Transverse colon (tissue), 4 donors: Measurements from ENCODE around the gene ZNF644. TPM values are rescaled to one million over a fixed set of nuclear protein-coding genes. Genes with fewer than 3 reads are reported as not detected.

Experiments
- DNase-seq: peaks from one replicate; pipeline ENCODE4 v3.0.0-alpha.2; 2019
- H3K27ac ChIP-seq, 4 donors: fragments of 200-600 bp; sonication (generic); 2 replicates each; pipeline ENCODE4 v1.5.1; 2016 to 2018; ENCODE audit warnings: inconsistent platforms in 4 of 4
- H3K27me3 ChIP-seq: fragments of 200-600 bp; sonication (generic); 2 replicates; pipeline ENCODE4 v1.5.1; 2017; ENCODE audit warnings: inconsistent platforms
- H3K36me3 ChIP-seq, 4 donors: fragments of 200-600 bp; sonication (generic); 2 replicates each; pipeline ENCODE4 v1.5.1; 2017 to 2019; ENCODE audit warnings: inconsistent platforms in 4 of 4
- H3K4me1 ChIP-seq, 4 donors: fragments of 200-600 bp; sonication (generic); 2 replicates each; pipeline ENCODE4 v1.5.1; 2017 to 2020; ENCODE audit warnings: inconsistent platforms in 4 of 4
- H3K4me3 ChIP-seq, 4 donors: fragments of 200-600 bp; sonication (generic); 1 replicate in 1 of 4; 2 replicates in 3 of 4; pipeline versions ENCODE4 v1.5.1 to v1.6.1; 2017 to 2019; ENCODE audit warnings: inconsistent platforms in 4 of 4
- H3K9me3 ChIP-seq, 2 donors: fragments of 200-600 bp; sonication (generic); 2 replicates each; pipeline ENCODE4 v1.5.1; 2017 to 2019; ENCODE audit warnings: inconsistent platforms in 2 of 2
- CTCF ChIP-seq, 5 experiments: fragments of 200-600 bp in 3 of 5; fragments of 450-650 bp in 2 of 5; sonication (generic) in 3 of 5; IDR thresholded peaks; 1 replicate in 2 of 5; 2 replicates in 3 of 5; pipeline ENCODE4 v1.5.1; 2016 to 2017; ENCODE audit warnings: antibody characterized with exemption in 5 of 5, inconsistent platforms in 3 of 5, mild to moderate bottlenecking in 2 of 5, moderate library complexity in 1 of 5
- EP300 ChIP-seq: sonication (generic); formaldehyde crosslinking; IDR thresholded peaks from one replicate; pipeline ENCODE4 v1.6.1; 2017; ENCODE audit warnings: antibody characterized with exemption, low read depth
- POLR2A ChIP-seq: fragments of 450-650 bp; IDR thresholded peaks from one replicate; pipeline ENCODE4 v1.6.1; 2016; ENCODE audit warnings: antibody characterized with exemption, mild to moderate bottlenecking, moderate library complexity
- POLR2AphosphoS5 ChIP-seq, 3 donors: sonication (generic); formaldehyde crosslinking; IDR thresholded peaks; one replicate each; pipeline ENCODE4 v1.6.1; 2016; ENCODE audit warnings: antibody characterized with exemption in 3 of 3
- WGBS, 2 donors: methylation state at CpG; one replicate each; pipeline ENCODE4 v1.1.5; 2018; ENCODE audit warnings: low coverage in 1 of 2; 5-methylcytosine and 5-hydroxymethylcytosine counted together
- in situ Hi-C, 4 donors: fragments of 200-750 bp; cut with MboI; loops; one replicate each; pipeline versions ENCODE4 v1.15.0 to v1.15.1; 2017; ENCODE audit warnings: low sequenced_read_pairs in 3 of 4, low pct_ligation_motif_present in 1 of 4, low pct_unique_long_range_greater_than_20kb in 1 of 4
- intact Hi-C: fragments of 100-400 bp; cut with DNase I; formaldehyde crosslinking; loops from one replicate; pipeline ENCODE4 v1.15.1; 2023; ENCODE audit warnings: low total_unique reads
- total RNA-seq, 4 donors: library from RNA; depleted of rRNA; stranded (reverse); fragments of >200 nt; gene quantifications; one replicate each; pipeline ENCODE4 v1.1.0, GENCODE V29; 2016

Gene ZNF644
- total RNA-seq, 4 donors from 2014 or later, result 19.5 to 86.2 (median 50.4) TPM

GRCh38 chr1:91036894-91037829 lies 15.3 kb upstream of the ZNF644 start:
- Histone ChIP-seq H3K4me1 (peaks cover 5 to 42% (median 15%) of the 10 kb centered on the region in 4 donors), H3K27ac (peak overlapping the region; percentile 62 to 83 (median 68))
- intact Hi-C loops, result no loop called here

GRCh38 chr1:91032349-91032748 lies 10.5 kb upstream of the ZNF644 start:
- Histone ChIP-seq H3K36me3 (no peaks in the 10 kb centered on the region), H3K9me3 (no peaks in the 10 kb centered on the region), H3K27ac (no peak overlapping the region), H3K27me3 (no peaks in the 10 kb centered on the region), H3K4me1 (peaks cover under 1 to 35% (median 12%) of the 10 kb centered on the region in 4 donors), H3K4me3 (no peak overlapping the region)
- DNase-seq, result no peak
- intact Hi-C loops (no loop called here), in situ Hi-C loops (no loop called here)
- TF ChIP-seq POLR2AphosphoS5 (IDR thresholded peaks at IDR 0.05), result no peak
- TF ChIP-seq EP300, result no peak
- no peak for TF ChIP-seq POLR2A
- no peak for TF ChIP-seq CTCF (IDR thresholded peaks at IDR 0.05)

More at GRCh38 chr1:91036894-91037829, 15.3 kb upstream of the ZNF644 start:
- no peaks in the 10 kb centered on the region for H3K9me3 ChIP-seq
- H3K36me3 ChIP-seq, result no peaks in the 10 kb centered on the region
- H3K27me3 ChIP-seq, result no peaks in the 10 kb centered on the region
- TF ChIP-seq EP300, result no peak
- TF ChIP-seq CTCF (IDR thresholded peaks at IDR 0.05), result no peak
- TF ChIP-seq POLR2AphosphoS5 (IDR thresholded peaks at IDR 0.05), result peak in 1 of 3 donors; percentile 49
- TF ChIP-seq POLR2A, result no peak
- in situ Hi-C loops, result no loop called here
- H3K4me3 ChIP-seq, result no peak overlapping the region
- 53 to 62% methylated on average over 4 of the region's 4 CpGs for WGBS, 2 donors
- DNase-seq, result no peak

- Histone ChIP-seq H3K36me3 (no peaks in the 10 kb centered on the region), H3K4me3 (no peak overlapping the region), H3K9me3 (no peaks in the 10 kb centered on the region), H3K27me3 (no peaks in the 10 kb centered on the region), H3K27ac (no peak overlapping the region), H3K4me1 (peaks cover 0 to 22% (median 5%) of the 10 kb centered on the region in 4 donors)
- DNase-seq, result no peak
- intact Hi-C loops, result no loop called here
- WGBS, 2 donors, result 92 to 100% methylated on average over 1 of the region's 1 CpG
- TF ChIP-seq EP300 (no peak), CTCF (IDR thresholded peaks at IDR 0.05) (no peak), POLR2AphosphoS5 (IDR thresholded peaks at IDR 0.05) (no peak), POLR2A (no peak)
- in situ Hi-C loops, result no loop called here
These were observed 9.2 kb upstream of the ZNF644 start for GRCh38 chr1:91031081-91031480.

- TF ChIP-seq POLR2AphosphoS5 (IDR thresholded peaks at IDR 0.05), result no peak
- TF ChIP-seq EP300, result no peak
- TF ChIP-seq CTCF (IDR thresholded peaks at IDR 0.05), result peak in 1 of 5 experiments; percentile 5
- WGBS, 2 donors, result 71 to 84% methylated on average over 1 of the region's 1 CpG
- Histone ChIP-seq H3K4me3 (no peak overlapping the region), H3K9me3 (no peaks in the 10 kb centered on the region), H3K27me3 (no peaks in the 10 kb centered on the region), H3K4me1 (peaks cover 0 to 8% (median 6%) of the 10 kb centered on the region in 4 donors), H3K36me3 (no peaks in the 10 kb centered on the region), H3K27ac (no peak overlapping the region)
- intact Hi-C loops, result no loop called here
- in situ Hi-C loops, result no loop called here
- DNase-seq, result no peak
These were observed 4.9 kb upstream of the ZNF644 start for GRCh38 chr1:91026777-91027176.
